Gastroesophageal sphincter (tissue), 3 donors: ENCODE data around the gene OR6X1.

Experiments used
- CTCF ChIP-seq, 4 experiments: fragments of 200-600 bp in 2 of 4; fragments of 450-650 bp in 2 of 4; sonication (generic) in 1 of 4; IDR thresholded peaks; one replicate each; pipeline ENCODE4 v1.5.1; 2017 to 2019; ENCODE audit warnings: antibody characterized with exemption in 4 of 4, mild to moderate bottlenecking in 2 of 4, moderate library complexity in 2 of 4
- EP300 ChIP-seq: sonication (generic); formaldehyde crosslinking; IDR thresholded peaks from one replicate; pipeline ENCODE4 v1.6.1; 2017; ENCODE audit warnings: antibody characterized with exemption, mild to moderate bottlenecking
- POLR2A ChIP-seq, 2 donors: fragments of 450-650 bp; IDR thresholded peaks; one replicate each; pipeline ENCODE4 v1.6.1; 2017; ENCODE audit warnings: antibody characterized with exemption in 2 of 2, mild to moderate bottlenecking in 2 of 2, moderate library complexity in 1 of 2
- POLR2AphosphoS5 ChIP-seq: sonication (generic); formaldehyde crosslinking; IDR thresholded peaks from one replicate; pipeline ENCODE4 v1.6.1; 2017; ENCODE audit warnings: antibody characterized with exemption

GRCh38 chr11:123738374-123738773, 15.9 kb downstream of the OR6X1 start:
- TF ChIP-seq POLR2A (IDR thresholded peaks at IDR 0.05) = no peak
- TF ChIP-seq EP300 = no peak
- TF ChIP-seq CTCF (IDR thresholded peaks at IDR 0.05) = no peak
- TF ChIP-seq POLR2AphosphoS5 = no peak
